NCI-H345 treated with DMSO at 0.1 percent for 48 hours (cell line): ENCODE data around the gene LRP8.

Experiments
- DNase-seq: peaks from one replicate; lab custom pipeline; 2025; ENCODE audit not compliant: unreplicated experiment; lab: John Stamatoyannopoulos, UW

The LRP8 gene

DNA sequence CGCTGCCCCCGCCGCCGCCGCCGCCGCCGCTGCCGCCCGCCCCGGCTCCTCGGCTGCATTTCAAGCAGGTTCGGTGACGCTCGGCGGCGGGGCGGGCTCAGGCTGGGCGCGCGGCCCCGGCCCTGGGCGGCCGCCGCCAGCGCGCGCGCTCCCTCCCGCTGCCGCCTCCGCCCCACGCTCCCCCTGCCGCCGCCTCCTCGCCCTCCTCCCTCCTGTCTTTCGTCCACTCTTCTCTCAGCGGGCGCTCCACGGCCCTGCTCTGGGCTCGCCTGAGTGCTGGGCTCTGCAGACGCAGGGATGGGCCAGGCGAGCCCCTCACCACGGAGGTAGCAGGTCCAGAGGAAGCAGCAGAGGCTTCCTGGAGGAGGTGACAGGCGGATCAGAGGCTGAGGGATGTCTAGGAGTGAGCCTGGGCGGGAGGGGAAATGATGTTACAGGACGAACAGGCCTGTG lies at the start of gene LRP8:
Gene LRP8 (minus strand): TSS at position 62 of the 453 bp plus-strand sequence. CDS start 158 bp downstream, outside the sequence.
- DNase-seq: peak; percentile 48

DNA sequence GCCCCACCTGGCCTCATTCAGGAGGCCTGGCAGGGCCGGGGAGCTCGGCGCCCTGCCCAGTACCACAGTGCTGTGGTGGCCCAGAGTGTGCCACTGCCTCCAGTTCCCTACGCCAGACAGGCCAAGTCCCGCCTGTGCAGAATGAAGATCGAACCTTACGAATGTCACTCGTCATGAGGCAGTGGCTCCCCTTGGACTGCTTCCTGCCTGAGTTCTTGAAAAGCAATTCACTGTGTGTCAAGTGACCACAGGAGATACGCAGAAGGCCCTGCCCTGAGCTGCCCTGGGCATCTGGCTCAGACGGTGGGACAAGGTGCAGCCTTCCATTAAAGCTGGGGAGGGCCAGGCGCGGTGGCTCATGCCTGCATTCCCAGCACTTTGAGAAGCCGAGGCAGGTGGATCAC lies 49.6 kb upstream of the LRP8 start:
- DNase-seq: no peak

- peak; percentile 70 for DNase-seq
These were observed 49.0 kb upstream of the LRP8 start for GRCh38 chr1:53376742-53377437.

DNA sequence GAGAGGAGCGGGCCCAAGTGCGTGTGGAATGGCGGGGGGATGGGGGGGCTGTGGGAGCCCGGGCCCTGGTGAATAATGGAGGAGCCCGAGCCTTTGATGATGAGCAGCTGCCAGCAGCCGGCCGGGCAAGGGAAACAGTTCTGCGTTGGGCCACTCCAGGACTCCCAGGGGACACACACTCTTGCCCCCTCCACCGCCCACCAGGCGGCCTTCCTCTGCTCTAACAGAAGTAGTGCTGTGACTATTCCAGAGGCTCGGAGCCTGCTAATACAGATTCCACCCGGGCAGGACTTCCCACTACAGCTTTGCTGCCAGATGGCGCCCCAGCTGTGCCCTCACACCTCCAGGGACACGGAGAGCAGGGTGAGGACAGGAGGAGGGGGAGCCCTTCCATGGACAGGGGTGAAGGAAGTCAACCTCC lies 48.2 kb upstream of the LRP8 start:
- peak; percentile 41 for DNase-seq

DNA sequence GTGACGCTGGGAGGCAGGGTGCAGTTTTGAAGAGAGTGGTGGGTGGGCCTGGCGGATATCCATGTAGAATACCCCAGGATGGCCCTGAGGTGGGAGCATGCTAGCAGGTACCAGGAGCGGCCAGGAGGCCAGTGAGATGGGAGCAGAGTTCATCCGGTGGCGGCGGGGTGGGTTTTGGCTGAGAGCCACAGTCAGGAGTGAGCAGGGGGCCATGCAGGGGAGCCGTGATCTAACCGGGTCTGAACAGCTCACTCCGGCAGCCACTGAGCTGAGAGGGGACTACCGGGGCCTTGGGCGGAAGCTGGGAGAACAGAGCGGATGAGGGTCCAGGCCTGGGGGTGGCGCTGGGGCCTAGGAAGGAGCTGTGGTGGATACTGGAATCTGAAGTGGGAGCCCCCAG lies 47.6 kb upstream of the LRP8 start:
- DNase-seq: no peak

DNA sequence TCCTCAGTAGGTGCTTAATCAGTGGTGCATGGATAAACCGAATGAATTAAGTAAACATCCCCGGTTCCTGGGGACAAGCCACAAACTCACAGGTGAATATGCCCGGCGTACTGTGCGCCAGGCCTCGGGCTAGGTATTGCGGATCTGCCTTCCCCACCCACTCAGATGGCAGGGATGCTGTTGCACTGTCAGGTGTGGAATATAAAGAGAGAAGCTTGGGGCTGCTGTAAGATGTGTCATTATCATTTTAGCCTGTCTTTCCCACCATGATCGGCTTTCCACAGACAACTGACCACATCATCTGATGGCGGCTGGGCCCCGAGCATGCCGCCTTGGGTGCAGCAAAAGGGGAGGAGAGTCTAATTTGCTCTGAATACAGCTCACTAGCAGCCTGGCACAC lies 45.4 kb upstream of the LRP8 start:
- DNase-seq: no peak

DNA sequence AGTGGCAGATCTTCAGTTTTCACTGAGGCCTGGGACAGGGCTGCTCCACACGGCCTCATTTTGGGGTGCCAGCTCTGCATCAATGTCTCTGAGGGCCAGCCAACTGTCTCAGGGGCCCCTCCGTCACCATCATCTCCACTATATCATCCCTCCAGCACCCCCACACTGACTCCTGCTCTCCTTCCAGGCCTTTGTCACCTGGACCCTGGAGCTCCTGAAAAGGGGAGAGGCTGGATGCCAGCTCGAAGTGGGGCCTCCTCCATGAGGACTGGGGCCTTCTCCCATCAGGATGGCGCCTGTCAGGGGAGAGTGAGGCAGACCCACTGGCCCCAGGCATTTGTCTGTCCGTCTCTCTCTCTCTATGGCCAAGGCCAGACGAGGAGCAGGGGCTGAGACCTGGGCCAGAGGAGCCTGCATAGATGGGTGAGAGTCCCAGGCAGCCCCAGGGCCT lies 44.7 kb upstream of the LRP8 start:
- no peak for DNase-seq

DNA sequence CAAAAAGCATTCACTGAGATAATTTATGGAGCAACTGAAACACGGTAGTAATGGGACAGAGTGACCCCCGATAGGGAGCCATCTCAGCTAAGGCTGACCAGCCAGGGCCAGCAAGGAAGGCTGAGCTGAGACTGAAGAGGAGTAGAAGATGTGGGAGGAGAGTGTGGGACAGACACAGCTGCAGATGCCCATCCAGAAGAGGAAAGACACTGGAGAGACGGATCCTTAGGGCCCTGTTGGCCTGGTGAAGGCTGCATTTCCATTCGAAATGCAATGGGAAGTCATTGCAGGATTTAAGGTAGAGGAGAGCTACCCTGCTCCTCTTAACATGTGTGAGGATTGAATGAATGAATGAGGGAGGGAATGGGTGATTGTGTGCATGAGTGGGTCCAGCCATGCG lies 44.0 kb upstream of the LRP8 start:
- no peak for DNase-seq

DNA sequence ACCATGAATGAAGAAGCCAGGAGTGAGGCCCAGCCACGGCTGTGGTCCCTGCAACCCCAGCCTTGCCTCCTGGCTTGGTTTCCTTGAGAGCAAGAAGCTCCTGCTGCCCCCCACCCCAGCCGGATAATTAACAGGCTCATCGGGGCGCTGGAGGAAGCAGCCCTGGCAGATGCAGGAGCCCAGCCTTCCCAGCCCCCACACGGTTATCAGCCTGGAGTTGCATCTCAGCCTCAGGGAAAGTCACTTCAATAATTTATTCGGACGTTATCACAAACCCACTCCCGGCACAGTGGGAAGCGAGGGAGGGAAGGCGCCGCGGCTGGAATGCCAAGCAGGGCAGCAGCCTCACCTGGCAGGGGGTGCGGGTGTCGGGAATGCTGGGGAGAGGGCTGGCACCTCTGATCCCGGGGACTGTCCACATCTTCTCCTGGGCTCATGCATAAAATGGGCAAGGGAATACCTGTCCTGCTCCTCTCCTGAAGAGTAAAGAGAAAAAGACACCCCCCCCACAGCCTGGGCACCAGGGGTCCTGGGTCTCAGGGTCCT lies 43.3 kb upstream of the LRP8 start:
- DNase-seq: no peak

- DNase-seq: no peak
These were observed 42.6 kb upstream of the LRP8 start for GRCh38 chr1:53370369-53370961.

GRCh38 chr1:53369761-53370160 lies 41.9 kb upstream of the LRP8 start:
- DNase-seq: no peak

DNA sequence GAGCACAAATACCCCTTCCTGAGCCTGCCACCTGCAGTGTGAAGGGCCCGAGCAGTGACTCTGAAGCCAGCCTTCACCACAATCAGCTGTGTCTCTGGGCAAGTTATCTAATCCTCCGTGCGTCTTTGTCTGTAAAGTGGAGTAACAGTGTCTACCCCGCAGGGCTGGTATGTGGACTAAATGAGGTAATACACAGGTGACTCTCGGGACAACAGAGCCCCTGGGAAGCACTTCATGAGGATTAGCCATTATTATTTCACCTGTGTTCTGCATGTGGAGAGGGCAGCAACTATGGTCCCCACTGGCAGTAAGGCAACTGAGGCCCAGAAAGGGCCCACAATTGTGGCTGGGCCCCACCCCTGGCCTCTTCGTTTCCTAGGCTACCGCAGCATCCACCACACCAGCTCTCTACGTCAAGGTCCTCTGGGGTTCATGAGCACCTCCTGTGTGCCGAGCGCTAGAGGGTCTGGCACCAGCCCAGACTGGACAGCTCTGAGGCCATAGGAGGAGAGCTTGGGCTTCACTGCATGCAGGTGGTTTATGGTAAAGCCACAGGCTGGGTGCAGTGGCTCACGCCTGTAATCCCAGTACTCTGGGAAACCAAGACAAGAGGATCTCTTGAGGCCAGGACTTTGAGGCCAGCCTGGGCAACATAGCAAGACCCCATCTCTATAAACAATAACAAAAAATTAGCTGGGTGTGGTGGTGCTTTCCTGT lies 41.3 kb upstream of the LRP8 start:
- DNase-seq: peak; percentile 45

DNA sequence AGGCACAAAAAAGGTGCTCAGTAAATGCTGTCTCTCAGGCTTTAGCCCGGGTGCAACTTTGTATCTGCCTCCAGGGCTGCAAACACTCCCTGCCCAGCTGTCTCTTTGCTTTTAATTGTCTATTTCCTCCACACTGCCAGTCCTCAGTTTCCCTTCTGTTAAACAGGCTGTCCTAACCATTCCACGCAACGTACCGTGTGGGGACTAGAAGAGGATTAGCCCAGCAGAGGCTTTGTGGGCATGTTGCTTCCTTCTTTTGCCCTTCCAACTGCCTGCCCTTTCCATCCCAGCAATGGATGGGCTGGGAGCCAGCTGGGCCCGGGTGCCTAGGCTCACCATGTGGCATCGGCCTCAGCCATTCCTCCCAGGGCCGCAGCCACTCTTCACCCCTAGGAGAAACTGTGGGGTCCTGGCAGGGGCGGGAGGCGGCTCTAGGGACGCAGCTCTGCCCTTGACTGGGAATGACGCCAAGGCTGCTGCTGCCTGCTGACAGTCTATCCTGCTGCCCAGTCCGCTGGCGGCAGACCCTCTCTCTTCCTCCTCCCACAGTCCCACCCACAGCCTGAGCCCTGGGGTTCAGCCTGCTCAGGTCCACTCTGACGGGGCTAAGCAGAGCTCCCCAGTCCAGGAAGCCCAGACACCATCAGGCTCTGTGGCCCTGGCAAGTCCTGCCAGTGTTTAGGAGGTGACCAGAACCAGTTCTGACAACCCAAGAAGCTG lies 40.6 kb upstream of the LRP8 start:
- no peak for DNase-seq

DNA sequence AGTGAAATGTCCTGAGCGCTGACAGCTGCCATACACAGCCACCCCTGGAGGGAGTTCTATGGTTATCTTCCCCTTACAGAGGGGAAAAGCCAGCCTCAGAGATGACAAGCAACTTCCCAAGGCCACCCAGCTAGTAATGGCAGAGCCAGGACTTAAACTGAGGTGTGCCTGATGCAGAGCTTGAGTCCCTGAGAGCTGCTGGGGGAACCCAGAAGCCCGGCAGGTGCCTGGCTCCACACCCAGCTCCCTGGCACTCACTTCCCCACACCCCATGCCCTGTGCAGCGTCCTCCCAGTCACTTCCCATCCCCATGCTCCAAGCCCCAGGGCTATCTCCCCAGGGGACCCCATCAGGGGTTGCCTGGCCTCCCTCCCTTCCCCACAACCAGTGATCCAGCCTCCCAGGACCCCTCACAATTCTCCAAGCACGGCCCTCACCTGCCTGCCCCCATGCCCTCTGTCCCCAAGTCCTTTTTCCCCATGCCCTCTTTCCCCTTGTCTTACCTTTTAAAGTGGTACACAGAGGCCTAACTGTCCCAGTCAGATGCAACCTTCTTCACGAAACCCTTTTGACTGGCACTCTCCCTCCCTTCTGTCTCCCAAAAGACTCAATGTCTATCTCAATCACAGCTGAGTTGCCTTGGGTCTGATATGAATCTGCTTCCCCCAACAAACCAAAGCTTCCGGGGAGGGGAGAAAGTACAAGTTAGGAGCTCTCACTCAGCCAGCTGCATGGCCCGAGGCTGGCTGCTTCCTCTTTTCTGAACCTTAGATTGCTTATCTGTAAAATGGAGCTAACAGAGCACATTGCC lies 39.8 kb upstream of the LRP8 start:
- DNase-seq: no peak

DNA sequence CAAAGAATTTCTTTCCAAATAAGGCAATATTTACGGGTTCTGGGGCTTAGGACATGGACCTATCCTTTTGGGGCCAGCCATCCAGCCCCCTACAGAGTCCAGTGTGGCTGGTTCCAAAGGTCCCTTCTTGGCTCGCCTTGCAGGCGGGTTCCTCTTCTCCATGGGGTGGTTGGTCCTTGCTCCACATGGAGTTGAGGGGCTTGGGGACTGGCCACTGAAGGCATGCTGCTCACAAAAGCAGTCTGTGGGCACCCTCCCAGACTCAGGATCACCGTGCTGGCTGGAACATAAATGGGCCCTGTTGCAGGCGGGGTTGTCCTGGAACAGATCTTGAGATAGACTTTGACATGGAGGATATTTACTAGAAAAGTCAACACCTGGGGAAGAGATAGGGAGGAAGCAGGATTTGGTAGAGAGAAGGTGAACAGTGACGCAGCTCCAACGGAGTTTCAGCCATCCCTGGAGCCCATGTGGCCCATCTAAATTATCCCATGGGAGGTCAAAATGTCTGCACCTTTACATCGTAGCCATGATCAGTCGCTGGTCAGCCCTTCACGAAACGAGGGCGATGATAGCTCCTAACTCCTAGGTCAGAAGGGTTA lies 39.1 kb upstream of the LRP8 start:
- DNase-seq: no peak

DNA sequence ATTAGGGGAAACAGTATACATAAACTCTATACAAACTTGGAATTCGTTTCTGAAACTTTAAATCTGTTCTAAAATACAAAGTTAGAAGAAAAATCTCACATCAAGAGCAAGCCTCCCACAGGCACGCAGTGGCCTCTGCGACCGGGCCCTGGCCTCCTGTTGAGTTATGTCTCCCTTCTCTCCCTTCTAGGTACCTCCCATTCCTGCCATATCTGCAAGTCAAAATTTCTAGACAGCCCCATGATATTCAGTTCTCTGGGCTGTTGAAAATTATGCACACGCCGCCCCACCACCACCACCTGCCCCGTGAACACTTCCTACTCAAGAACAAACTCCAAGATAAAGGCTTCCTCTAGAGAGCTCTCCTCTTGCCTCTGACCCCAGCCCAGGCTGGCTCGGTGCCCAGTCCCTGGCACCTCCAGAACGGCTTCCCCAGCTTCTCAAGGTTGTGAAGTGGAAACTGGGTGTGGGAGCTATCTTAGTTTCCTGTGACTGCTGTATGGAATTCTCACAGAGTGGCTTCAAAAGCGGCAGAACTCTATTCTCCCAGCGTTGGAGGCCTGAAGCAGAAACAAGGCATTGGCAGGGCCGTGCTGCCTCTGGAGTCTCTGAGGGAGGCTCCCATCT lies 37.7 kb upstream of the LRP8 start:
- DNase-seq: no peak

GRCh38 chr1:53362851-53363642 lies 35.2 kb upstream of the LRP8 start:
- no peak for DNase-seq

DNA sequence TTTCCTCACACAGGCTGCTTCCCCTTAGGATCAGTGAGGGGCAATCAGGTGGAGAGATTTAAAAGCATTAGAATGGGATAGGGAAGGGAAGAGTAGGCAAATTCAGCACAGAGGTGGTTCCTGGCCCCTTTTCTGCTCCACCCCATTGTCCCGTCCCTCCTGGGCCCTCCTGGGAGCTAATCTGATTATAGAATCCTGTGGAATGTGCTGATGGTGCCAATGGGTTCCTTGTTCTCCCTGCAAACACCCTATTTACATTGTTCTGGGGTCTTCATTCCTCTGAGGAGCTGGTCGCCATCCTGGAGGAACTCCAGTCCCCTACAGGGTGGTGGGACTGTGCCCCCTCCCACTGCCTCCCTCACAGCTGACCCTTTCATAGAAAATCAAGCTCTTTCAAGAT lies 34.4 kb upstream of the LRP8 start:
- no peak for DNase-seq

DNA sequence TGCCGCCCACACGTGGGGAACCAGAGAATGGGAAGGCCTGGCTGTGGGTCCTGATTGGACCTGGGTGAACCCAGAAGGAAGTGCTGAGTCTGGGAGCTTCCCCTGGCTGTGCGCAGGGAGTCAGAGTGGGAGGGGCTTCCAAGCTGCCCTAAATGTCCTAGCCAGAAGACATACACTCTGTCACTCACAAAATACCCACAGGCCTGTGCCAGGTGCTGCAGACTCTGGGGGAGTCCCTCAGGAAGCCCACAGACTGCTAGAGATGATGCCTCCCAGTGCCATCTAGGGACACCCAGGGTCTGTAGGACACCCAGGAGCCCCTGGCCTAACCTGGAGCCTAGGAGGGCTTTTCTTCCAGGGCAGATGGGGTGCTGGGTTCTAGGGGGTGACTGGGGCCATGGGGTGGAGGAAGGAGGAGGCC lies 33.7 kb upstream of the LRP8 start:
- no peak for DNase-seq
